GM03348 (cell line): Measurements from ENCODE around the gene SLF2.
A peak's percentile ranks its signal among the peaks of the same experiment; 100 is the strongest.

Experiments used
- DNase-seq: peaks from one replicate; pipeline ENCODE4 v3.0.0; 2012; ENCODE audit warnings: low spot score

SLF2 gene

GRCh38 chr10:100912605-100913469, at the start of gene SLF2:
TSS of gene SLF2 (plus strand) at chr10:100912963. CDS start at chr10:100913111, 148 bp downstream.
- peak; percentile 99 for DNase-seq

DNA sequence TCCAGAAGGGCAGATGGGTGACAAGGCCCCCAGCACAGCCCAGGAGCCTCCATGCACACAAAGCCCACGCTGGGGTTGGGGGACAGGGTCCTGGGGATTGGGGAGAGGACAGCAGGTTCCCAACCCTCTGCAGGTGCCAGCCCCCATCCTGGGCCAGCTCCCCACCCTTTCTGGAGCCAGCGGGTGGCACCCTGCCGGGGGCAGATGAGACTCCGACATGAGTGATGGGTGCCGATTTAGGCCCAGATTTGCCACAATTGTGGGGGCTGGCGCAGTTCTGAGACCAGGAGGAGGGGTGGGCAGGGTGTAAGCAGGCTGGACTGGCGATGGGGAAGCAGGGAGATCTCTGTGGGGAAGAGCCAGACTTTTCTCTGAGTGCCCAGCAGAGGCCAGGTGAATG, 49.3 kb upstream of the SLF2 start:
- no peak for DNase-seq

DNA sequence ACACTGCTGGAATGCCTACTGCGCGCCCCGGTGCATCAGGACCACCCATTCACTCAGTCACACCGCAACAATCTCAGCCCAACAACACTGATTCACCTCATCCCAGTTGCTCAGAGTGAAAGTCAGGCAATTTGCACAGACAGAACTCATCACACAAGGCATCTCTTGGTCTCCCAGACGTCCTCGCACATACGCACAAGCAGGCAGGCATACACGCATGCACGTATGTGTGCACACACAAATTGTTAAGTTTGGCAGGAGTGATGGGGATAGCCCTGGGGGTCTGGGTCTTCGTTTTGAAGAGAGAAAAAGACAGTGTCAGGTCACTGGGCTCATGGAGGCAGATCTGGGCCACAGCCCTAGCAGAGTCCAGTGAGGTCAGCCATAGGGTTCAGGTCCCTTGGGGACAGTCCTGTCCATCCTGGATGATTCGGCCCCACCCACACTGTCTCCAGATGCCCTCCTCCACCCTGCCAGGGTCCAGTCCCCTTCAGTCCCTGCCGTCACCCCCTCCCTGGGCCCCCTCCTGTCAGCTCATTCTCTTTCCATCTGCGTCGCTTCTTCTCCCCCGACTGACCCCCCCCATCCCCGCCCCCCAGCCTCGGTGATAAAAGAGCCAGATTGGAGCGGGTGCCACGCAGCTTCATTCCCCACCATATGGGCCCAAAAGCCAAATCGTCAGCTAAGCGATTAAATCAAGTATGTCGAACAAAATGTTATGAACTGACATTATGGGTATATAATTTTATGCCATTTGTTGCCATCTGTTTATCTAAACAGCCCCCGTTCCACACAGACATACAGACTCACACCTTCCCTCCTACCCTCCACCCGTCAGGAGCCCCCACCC, 48.5 kb upstream of the SLF2 start:
- DNase-seq, result no peak

GRCh38 chr10:100864978-100865377, 47.8 kb upstream of the SLF2 start:
- no peak for DNase-seq

DNA sequence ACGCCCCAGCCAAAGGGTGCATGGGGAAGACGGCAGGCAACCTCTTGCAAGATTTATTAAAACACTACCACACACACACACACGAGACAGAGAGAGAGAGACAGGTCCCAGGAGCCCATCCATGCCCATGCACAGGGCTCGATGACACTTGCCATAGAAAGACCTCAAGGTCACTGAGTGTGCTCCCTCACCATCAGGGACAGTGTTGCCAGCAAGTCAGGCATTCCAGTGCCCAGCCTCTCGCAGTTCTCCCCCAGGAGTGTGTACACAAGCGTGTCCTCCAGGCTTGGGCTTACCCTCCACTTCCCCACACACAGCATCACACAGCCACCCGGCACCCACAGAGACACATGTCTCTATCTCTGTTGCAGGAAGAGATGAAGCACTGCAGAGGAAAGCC, 46.8 kb upstream of the SLF2 start:
- DNase-seq, result no peak

DNA sequence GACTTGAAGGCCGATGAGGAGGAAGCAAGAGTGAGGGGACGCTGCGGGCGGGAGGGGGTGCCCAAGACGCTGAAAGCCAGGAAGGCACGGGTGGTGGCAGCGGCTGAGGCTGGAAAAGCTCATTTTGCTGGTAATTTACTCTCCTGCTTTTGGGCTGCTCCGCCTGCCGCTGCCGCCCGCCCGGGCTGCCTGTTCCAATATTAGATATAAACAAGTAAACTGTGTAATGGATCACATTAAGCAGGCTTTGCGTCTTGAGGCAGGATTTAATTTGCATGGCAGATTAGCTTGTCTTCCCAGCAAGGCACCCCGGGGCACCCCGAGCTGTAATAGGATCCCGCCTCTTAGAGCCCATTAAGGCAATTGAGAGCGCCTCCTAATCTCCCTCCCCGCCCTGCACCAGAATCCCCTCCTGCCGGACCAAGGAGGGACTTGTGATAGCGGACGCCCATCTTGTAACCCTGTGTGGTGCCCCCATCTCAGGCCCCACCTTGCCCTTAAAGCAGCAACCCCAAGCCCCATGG, 46.1 kb upstream of the SLF2 start:
- DNase-seq, result no peak

DNA sequence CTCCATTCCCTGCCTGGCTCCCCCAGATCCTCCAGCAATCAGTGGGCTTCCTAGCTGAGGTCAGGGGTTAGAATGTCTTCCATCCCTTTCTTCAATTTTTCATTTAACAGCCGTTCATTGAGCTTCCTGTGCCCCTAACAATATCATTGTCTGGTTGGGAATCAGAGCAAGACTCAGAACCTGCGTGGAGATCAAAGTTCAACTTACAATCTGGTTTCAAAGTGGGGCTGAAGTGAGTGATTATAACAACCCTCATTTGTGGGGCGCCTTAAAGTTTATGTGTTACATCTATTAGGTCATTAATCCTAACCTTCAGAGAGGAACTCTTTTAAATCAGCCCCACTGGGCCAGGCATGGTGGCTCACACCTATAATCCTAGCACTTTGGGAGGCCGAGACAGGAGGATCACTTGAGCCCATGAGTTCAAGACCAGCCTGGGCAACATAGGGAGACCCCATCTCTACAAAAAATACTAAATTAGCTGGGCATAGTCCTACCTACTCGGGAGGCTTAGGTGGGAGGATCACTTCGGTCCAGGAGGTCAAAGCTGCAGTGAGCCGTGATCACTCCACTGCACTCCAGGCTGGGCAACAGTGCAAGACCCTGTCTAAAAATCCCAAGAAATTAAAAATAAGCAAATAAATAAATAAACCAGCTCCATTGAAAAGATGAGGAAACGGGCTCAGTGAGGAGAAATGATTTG, 45.4 kb upstream of the SLF2 start:
- DNase-seq, result no peak

- DNase-seq, result no peak
These were observed 44.4 kb upstream of the SLF2 start for GRCh38 chr10:100868382-100868781.

GRCh38 chr10:100869399-100869798, 43.4 kb upstream of the SLF2 start:
- no peak for DNase-seq

GRCh38 chr10:100872034-100872791, 40.5 kb upstream of the SLF2 start:
- DNase-seq, result peak; percentile 73

DNA sequence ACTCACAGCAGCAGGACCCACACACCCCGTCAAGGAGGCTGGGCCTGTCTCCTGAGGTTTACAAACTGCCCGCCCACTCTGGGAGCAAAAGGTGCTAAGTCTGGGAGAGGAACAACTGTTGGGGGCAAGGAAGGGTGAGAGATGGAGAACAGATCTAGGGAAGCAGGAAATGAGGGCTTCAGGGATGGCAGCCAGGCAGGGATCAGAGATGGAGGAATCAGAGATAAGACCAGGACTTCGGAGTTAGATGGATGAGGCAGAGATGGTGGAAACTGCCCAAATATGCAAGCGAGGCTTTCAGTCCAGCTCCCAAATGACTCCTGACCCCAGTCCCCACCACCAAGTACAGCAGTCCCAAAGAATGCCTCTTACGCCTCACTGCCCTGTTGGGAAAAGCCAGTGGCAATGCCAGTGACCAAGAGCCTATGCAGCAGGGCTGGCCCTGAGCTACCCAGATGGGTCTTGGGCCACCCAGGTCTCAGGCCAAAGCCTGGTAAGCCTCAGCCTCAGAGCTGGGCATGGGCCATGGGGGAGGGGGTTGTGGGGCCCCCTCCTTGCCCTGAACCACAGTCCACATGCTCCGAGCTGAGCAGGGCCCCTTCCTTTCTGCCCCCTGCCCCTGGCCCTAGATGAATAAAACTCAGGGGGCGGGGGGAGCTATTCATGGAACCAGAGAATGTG, 39.5 kb upstream of the SLF2 start:
- DNase-seq, result no peak

DNA sequence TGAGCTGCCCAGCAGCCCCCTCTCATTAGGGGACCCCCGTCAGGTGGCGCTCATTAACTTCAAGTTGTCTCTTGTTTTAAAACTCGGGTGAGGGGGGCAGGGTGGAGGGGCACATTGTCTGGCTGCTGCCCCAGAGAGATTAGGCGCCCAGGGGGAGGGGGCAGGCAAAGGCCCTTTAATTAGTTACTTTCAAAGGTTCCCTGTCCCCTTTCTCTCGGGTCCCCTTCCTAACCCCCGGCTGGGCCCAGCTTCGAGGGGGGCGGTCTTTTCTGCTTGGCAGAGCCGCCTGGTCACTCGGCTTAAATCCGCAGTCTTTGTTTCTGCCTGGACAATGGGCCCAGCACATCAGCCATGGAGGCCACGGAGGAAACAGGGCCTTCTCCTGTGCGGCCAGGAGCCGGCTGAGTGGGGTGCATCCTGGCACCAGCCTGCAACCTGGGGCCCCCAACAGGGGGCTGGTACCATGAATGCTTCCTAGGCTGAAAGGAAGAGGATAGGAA, 38.9 kb upstream of the SLF2 start:
- no peak for DNase-seq

GRCh38 chr10:100874702-100875483, 37.9 kb upstream of the SLF2 start:
- DNase-seq, result no peak

DNA sequence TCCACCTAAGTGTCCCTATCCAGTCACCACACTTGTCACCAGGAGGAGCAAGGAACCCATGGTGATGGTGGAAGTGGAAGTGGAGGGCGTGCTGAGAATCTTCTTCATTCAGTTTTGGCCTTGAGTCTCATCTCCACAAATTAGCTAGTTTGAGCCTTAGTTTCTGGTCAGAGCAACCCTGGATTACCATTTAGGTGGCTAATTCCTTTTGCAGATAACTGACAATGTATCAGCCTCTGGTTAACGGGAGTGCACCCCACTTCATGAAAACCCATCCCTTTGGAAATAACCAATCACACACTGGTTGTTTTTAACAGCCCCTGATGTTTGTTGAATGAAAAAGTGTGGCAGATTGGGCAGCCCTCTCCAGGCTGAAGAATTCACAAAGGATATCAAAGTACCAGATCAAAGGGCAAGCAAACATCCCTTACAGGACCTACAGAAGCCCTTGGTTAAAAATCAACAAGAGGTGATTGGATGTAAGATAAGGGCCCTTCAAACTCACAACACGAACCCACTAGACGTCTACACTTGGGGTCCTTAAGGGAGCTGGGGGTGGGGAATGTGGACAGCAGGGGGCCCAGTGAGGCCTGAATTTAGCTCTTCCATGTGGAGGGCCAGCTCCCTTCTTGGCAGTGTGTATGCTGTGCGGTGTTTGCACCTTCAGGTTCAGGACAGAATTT, 37.1 kb upstream of the SLF2 start:
- DNase-seq, result no peak

- DNase-seq, result no peak
These were observed 35.9 kb upstream of the SLF2 start for GRCh38 chr10:100876585-100877460.

DNA sequence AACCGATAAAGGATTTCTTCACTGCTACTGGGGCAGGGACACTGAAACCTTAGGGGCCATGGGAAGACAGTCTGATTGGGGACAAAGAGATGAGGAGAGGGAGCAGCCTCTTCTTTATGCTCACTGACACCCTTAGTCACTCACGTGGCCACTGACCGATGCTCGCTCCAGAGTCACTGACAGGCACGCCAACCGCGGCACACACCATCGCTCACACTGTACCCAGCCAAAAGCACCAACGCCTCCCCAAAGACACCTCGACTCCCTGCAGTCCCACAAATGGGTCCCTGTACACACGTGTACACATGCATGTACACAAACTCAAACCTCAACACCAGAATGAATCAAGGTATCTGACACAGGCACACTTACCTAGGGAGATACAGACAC, 35.3 kb upstream of the SLF2 start:
- DNase-seq, result no peak

- DNase-seq, result peak; percentile 89
These were observed 34.4 kb upstream of the SLF2 start for GRCh38 chr10:100878291-100878910.
